Measurements from ENCODE around the gene XDH.

- TF ChIP-seq CTCF (IDR thresholded peaks at IDR 0.05), result no peak
- no peak for TF ChIP-seq POLR2A (IDR thresholded peaks at IDR 0.05)
Observed at GRCh38 chr2:31327505-31327904, 87.0 kb downstream of the XDH start.

Data from Peyer's patch (tissue), 4 donors.